MM.1S (cell line): ENCODE measurements around the gene NOS2.
"Not testable (repeated sequence)": the region's sequence is repeated elsewhere in the genome, so short reads cannot be mapped to it uniquely, and the experiment has no call there.

ENCODE experiments used
- DNase-seq: peaks from one replicate; pipeline ENCODE4 v3.0.0-alpha.2; 2015
- H2AFZ ChIP-seq: fragments of 300-600 bp; sonication (generic); 2 replicates; pipeline ENCODE4 v1.6.0; 2016; ENCODE audit warnings: antibody characterized with exemption, low read length
- H3F3A ChIP-seq: fragments of 300-600 bp; sonication (generic); 2 replicates; pipeline ENCODE4 v1.6.1; 2016; ENCODE audit warnings: mild to moderate bottlenecking, antibody characterized with exemption, low read length, moderate library complexity, mixed read lengths; ENCODE audit not compliant: insufficient read depth
- H3K27ac ChIP-seq: fragments of 300-600 bp; sonication (generic); 2 replicates; pipeline ENCODE4 v1.5.1; 2016; ENCODE audit warnings: mild to moderate bottlenecking, low read length
- H3K27me3 ChIP-seq: fragments of 300-600 bp; sonication (generic); replicated peaks from 2 replicates; pipeline ENCODE4 v1.6.0; 2016; ENCODE audit warnings: low read length; ENCODE audit not compliant: insufficient read depth
- H3K36me3 ChIP-seq: fragments of 300-600 bp; sonication (generic); replicated peaks from 2 replicates; pipeline ENCODE4 v1.6.1; 2016; ENCODE audit warnings: mild to moderate bottlenecking, low read length, mixed read lengths; ENCODE audit not compliant: insufficient read depth
- H3K4me1 ChIP-seq: fragments of 300-600 bp; sonication (generic); 2 replicates; pipeline ENCODE4 v1.6.1; 2016; ENCODE audit warnings: low read length, mixed read lengths
- H3K4me2 ChIP-seq: fragments of 300-600 bp; sonication (generic); 2 replicates; pipeline ENCODE4 v1.6.0; 2016; ENCODE audit warnings: low read depth, low read length
- H3K4me3 ChIP-seq: fragments of 300-600 bp; sonication (generic); 2 replicates; pipeline ENCODE4 v1.5.1; 2016; ENCODE audit warnings: low read length, mixed read lengths
- H3K79me2 ChIP-seq: fragments of 300-600 bp; sonication (generic); 2 replicates; pipeline ENCODE4 v1.6.1; 2016; ENCODE audit warnings: mixed run types, low read length, mixed read lengths
- H3K9ac ChIP-seq: fragments of 300-600 bp; sonication (generic); 2 replicates; pipeline ENCODE4 v1.6.1; 2016; ENCODE audit warnings: low read length, mixed read lengths
- H3K9me2 ChIP-seq: fragments of 300-600 bp; sonication (generic); replicated peaks from 2 replicates; pipeline ENCODE4 v1.6.1; 2016; ENCODE audit warnings: mild to moderate bottlenecking, low read length, mixed read lengths; ENCODE audit not compliant: insufficient read depth
- H3K9me3 ChIP-seq: fragments of 300-600 bp; sonication (generic); replicated peaks from 2 replicates; pipeline ENCODE4 v1.6.1; 2016; ENCODE audit warnings: mild to moderate bottlenecking, low read length, mixed read lengths; ENCODE audit not compliant: insufficient read depth
- H4K20me1 ChIP-seq: fragments of 300-600 bp; sonication (generic); 2 replicates; pipeline ENCODE4 v1.6.1; 2016; ENCODE audit warnings: mild to moderate bottlenecking, low read length, moderate library complexity, mixed read lengths; ENCODE audit not compliant: insufficient read depth
- EZH2 ChIP-seq: fragments of 300-600 bp; sonication (generic); optimal IDR thresholded peaks from 2 replicates; pipeline ENCODE3; 2017; ENCODE audit warnings: low read depth, mild to moderate bottlenecking, antibody characterized with exemption, low read length, mixed read lengths
- EZH2phosphoT487 ChIP-seq: fragments of 300-600 bp; sonication (generic); IDR thresholded peaks from 2 replicates; pipeline ENCODE4 v1.6.1; 2018; ENCODE audit warnings: antibody characterized with exemption, low read length
- TF ChIP-seq, protein P1 (sequence below): fragments of 300-600 bp; sonication (generic); IDR thresholded peaks from 2 replicates; pipeline ENCODE4 v1.5.1; 2016; ENCODE audit warnings: antibody characterized with exemption, low read length, mixed read lengths

Gene NOS2

DNA sequence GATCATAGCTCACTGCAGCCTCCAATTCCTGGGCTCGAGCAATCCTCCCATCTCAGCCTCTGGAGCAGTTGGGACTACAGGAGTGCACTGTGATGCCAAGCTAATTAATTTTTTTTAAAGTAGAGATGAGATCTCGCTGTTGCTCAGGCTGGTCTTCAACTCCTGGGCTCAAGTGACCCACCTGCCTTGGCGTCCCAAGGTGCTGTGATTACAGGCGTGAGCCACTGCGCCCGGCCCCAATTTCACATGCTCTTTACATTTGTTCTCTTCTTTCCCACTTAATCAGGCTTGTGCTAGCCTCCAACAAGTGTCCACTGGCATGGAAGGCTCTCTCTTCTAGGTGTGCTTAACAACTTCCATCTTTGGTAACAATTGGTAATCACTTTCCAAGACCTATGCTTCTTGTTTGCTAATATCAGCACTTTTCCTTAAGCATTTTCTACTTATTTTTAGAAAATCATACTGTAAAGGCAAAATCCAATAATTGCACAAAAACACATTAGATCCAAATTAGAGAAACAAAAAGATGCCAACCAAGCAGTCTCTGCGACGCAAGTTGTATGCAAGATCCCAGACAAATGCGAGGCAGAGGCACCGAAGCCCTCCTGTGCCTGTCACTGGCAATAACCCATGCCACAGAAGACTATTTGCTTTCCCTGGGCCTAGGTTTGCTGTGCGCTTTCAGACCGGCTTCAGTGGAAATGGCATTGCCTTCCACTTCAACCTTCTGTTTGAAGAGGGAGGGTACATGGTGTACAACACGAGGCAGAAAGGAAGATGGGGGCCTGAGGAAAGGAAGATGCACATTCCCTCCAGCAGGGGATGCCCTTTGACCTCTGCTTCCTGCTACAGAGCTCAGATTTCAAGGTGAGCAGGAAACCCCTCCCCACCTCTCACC, 52.6 kb downstream of the NOS2 start:
- no peak overlapping the region for H3K9ac ChIP-seq

DNA sequence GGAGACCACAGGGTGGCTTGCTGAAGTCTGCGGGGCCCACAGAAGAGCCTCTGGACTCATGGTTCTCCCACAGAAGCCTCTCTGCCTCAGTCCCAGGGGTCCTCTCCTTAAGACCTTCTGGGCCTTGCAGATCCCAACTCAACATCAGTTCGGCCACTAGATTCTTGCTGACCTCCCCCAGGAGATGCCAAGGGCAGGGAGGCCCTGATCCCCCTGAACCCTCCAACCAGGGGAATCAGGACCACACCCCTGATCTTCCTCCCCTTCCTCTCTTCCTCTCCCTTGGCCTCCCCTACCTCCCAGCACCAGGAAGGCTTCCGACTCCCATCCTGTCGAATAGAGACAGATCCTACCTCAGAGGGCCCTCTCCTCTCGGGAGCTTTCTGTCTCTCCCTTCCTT, 53.4 kb downstream of the NOS2 start:
- H3K4me1 ChIP-seq = no peaks in the 10 kb centered on the region
- H3F3A ChIP-seq = no peaks in the 10 kb centered on the region
- H4K20me1 ChIP-seq = no peaks in the 10 kb centered on the region
- H3K36me3 ChIP-seq = no peaks in the 10 kb centered on the region
- H3K4me2 ChIP-seq = no peak overlapping the region
- H2AFZ ChIP-seq = no peak overlapping the region
- H3K9me2 ChIP-seq = no peaks in the 10 kb centered on the region
- TF ChIP-seq, protein P1, sequence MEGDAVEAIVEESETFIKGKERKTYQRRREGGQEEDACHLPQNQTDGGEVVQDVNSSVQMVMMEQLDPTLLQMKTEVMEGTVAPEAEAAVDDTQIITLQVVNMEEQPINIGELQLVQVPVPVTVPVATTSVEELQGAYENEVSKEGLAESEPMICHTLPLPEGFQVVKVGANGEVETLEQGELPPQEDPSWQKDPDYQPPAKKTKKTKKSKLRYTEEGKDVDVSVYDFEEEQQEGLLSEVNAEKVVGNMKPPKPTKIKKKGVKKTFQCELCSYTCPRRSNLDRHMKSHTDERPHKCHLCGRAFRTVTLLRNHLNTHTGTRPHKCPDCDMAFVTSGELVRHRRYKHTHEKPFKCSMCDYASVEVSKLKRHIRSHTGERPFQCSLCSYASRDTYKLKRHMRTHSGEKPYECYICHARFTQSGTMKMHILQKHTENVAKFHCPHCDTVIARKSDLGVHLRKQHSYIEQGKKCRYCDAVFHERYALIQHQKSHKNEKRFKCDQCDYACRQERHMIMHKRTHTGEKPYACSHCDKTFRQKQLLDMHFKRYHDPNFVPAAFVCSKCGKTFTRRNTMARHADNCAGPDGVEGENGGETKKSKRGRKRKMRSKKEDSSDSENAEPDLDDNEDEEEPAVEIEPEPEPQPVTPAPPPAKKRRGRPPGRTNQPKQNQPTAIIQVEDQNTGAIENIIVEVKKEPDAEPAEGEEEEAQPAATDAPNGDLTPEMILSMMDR = no peak
- no peak for TF ChIP-seq EZH2
- no peak for TF ChIP-seq EZH2phosphoT487
- DNase-seq = no peak
- H3K79me2 ChIP-seq = no peaks in the 10 kb centered on the region
- H3K27ac ChIP-seq = no peak overlapping the region
- no peak overlapping the region for H3K4me3 ChIP-seq
- no peaks in the 10 kb centered on the region for H3K9me3 ChIP-seq
- H3K27me3 ChIP-seq = no peaks in the 10 kb centered on the region
- no peak overlapping the region for H3K9ac ChIP-seq

More for the DNA sequence above, 52.6 kb downstream of the NOS2 start:
- Histone ChIP-seq H3K27me3 (no peaks in the 10 kb centered on the region), H3K27ac (no peak overlapping the region), H3K9me3 (no peaks in the 10 kb centered on the region), H3K9me2 (no peaks in the 10 kb centered on the region), H3K4me1 (no peaks in the 10 kb centered on the region), H3K36me3 (no peaks in the 10 kb centered on the region), H3K79me2 (no peaks in the 10 kb centered on the region), H3F3A (no peaks in the 10 kb centered on the region), H4K20me1 (no peaks in the 10 kb centered on the region), H3K4me3 (no peak overlapping the region), H2AFZ (no peak overlapping the region), H3K4me2 (no peak overlapping the region)
- TF ChIP-seq EZH2 (no peak), EZH2phosphoT487 (no peak)
- TF ChIP-seq, protein P1 = peak; percentile 23
- DNase-seq = no peak

DNA sequence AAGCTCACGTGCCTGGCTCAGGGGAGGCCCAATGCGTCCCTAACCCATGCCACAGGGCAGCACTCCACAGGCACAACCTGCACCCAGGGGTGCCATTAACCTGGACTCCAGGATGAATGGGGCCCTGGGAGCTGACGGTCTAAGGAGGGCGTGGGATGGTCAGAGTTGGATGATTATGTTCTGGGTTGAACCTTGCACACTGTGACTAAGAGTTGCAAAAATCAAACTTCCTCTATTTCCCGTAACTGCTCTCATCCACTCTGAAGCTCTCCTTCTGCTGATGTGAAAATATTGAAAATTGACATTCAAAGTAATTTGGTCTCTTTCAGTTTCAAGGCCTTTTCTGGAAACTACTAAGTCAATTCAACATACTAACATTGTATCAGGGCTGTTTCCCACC, 54.0 kb downstream of the NOS2 start:
- not testable (repeated sequence) for H3K4me3 ChIP-seq

DNA sequence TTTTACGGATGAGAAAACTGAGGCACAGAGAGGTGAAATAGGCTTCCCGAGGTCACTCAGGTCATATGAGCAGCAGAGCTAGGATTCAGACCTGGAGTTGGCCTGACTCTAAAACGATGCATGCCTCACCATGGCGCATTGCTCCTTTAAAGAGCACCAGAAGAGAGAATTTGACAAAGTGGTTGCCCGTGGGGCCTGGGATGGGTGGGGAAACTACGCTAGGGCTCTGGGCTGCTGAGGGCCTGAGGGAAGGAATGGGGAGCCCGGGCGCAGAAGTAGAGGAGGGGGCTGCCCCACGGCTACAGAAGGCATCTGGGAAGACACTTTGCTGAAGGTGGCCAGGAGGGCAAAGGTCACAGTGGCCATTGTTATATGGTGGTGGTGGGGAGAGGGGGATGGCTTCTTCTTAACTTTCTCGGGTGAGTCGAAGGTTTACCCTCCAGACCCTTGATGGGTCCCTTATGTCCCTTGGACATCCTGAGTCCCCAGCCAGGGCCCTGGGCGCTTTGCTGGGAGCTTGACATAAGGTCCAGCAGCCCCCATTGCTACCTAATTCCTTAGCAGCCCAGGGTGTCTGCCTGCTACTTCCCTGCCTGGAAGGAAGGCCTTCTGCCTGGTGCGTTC, 55.0 kb downstream of the NOS2 start:
- not testable (repeated sequence) for H3K27me3 ChIP-seq, H2AFZ ChIP-seq, H3K9me3 ChIP-seq, H3K9me2 ChIP-seq, DNase-seq, H3K4me3 ChIP-seq, H3K27ac ChIP-seq, H3K4me1 ChIP-seq, H3K79me2 ChIP-seq, H3K36me3 ChIP-seq, H3K4me2 ChIP-seq, H3F3A ChIP-seq, H4K20me1 ChIP-seq, H3K9ac ChIP-seq

More for the DNA sequence above, 54.0 kb downstream of the NOS2 start:
- H3K9ac ChIP-seq, H3K9me2 ChIP-seq, H3K27ac ChIP-seq, H3K9me3 ChIP-seq, H2AFZ ChIP-seq, H3K4me1 ChIP-seq, H3K79me2 ChIP-seq, H4K20me1 ChIP-seq, H3K4me2 ChIP-seq, H3F3A ChIP-seq, DNase-seq, H3K27me3 ChIP-seq, H3K36me3 ChIP-seq: not testable (repeated sequence)
